GM12878 (cell line): ENCODE data around the gene DLK1. TPM values are rescaled to one million over a fixed set of nuclear protein-coding genes. Genes with fewer than 3 reads are reported as not detected.

Experiments
- ATAC-seq: fragments of 200-7000 bp; cut with Tn5 transposase; 3 replicates; pipeline ENCODE4 v1.9.1; 2020; ENCODE audit warnings: mild to moderate bottlenecking, moderate library complexity
- BruUV-seq: library from RNA; stranded (reverse); fragments of 400-500 nt; replicated peaks from 2 replicates; lab custom pipeline; 2021; lab: Mats Ljungman, UMichigan
- CTCF ChIA-PET: fragments of 300-600 bp; sonication (Branson Sonifier 250); formaldehyde crosslinking; extraction: SDS; loops from one replicate; lab custom pipeline; 2021; ENCODE audit warnings: inconsistent platforms; lab: Yijun Ruan, JAX
- POLR2A ChIA-PET: fragments of 350-600 bp; formaldehyde crosslinking; extraction: SDS; loops from one replicate; lab custom pipeline; 2021; ENCODE audit warnings: inconsistent platforms; lab: Charles Lee
- RAD21 ChIA-PET: fragments of 300-600 bp; sonication (Branson Sonifier 250); formaldehyde crosslinking; loops from one replicate; lab custom pipeline; 2023; ENCODE audit warnings: antibody characterized with exemption; ENCODE audit not compliant: unreplicated experiment; lab: Charles Lee
- SMC1A ChIA-PET: fragments of 300-600 bp; sonication (Branson Sonifier 250); formaldehyde crosslinking; loops from one replicate; lab custom pipeline; 2023; ENCODE audit not compliant: unreplicated experiment, uncharacterized antibody; lab: Charles Lee
- DNase-seq: peaks from one replicate; pipeline ENCODE4 v3.0.0-alpha.2; 2011; ENCODE audit warnings: low read depth, low spot score
- FAIRE-seq: peaks from 3 replicates; lab custom pipeline; 2011; peaks lifted over from hg19 to GRCh38; lab: Jason Lieb, UNC
- H2AFZ ChIP-seq: 2 replicates; pipeline ENCODE4 v1.6.0; 2011; ENCODE audit warnings: low read depth, low read length, control low read depth; ENCODE audit not compliant: control insufficient read depth
- H3K27ac ChIP-seq: 2 replicates; pipeline ENCODE4 v1.5.1; 2011; ENCODE audit warnings: control low read depth; ENCODE audit not compliant: control insufficient read depth, insufficient read depth
- H3K27me3 ChIP-seq, 2 experiments: replicated peaks in 1 of 2; 2 replicates each; pipeline versions ENCODE4 v1.6.0 to v1.6.1; 2011; ENCODE audit warnings: low read length in 1 of 2; ENCODE audit not compliant: control insufficient read depth in 2 of 2, insufficient read depth in 2 of 2
- H3K36me3 ChIP-seq, 2 experiments: 2 replicates each; pipeline ENCODE4 v1.5.1; 2011; ENCODE audit warnings: low read length in 1 of 2; ENCODE audit not compliant: control insufficient read depth in 2 of 2, insufficient read depth in 2 of 2
- H3K4me1 ChIP-seq: 2 replicates; pipeline ENCODE4 v1.6.1; 2011; ENCODE audit warnings: mild to moderate bottlenecking, low read length, moderate library complexity, mixed read lengths; ENCODE audit not compliant: control insufficient read depth, insufficient read depth
- H3K4me2 ChIP-seq: 2 replicates; pipeline ENCODE4 v1.6.0; 2011; ENCODE audit warnings: control low read depth; ENCODE audit not compliant: control insufficient read depth, insufficient read depth
- H3K4me3 ChIP-seq: fragments of 200-600 bp; sonication (generic); 2 replicates; pipeline ENCODE4 v1.5.1; 2016
- H3K79me2 ChIP-seq: 2 replicates; pipeline ENCODE4 v1.6.0; 2011; ENCODE audit warnings: low read length; ENCODE audit not compliant: control insufficient read depth, insufficient read depth
- H3K9ac ChIP-seq: 2 replicates; pipeline ENCODE4 v1.8.0; 2011; ENCODE audit warnings: low read length, control low read depth, mixed read lengths; ENCODE audit not compliant: control insufficient read depth, insufficient read depth
- H3K9me3 ChIP-seq: replicated peaks from 3 replicates; pipeline ENCODE4 v1.5.1; 2011; ENCODE audit warnings: mild to moderate bottlenecking, low read length; ENCODE audit not compliant: control insufficient read depth, insufficient read depth
- H4K20me1 ChIP-seq: 2 replicates; pipeline ENCODE4 v1.6.0; 2011; ENCODE audit not compliant: control insufficient read depth, insufficient read depth
- CBFB ChIP-seq: IDR thresholded peaks from 2 replicates; pipeline ENCODE4 v1.6.1; 2016; ENCODE audit warnings: antibody characterized with exemption, low read depth
- HDAC2 ChIP-seq: fragments of 200-600 bp; sonication (generic); IDR thresholded peaks from 2 replicates; pipeline ENCODE4 v1.6.1; 2017
- RB1 ChIP-seq: fragments of 450-650 bp; formaldehyde crosslinking; IDR thresholded peaks from 2 replicates; pipeline ENCODE4 v1.6.1; 2017; ENCODE audit warnings: mild to moderate bottlenecking, borderline replicate concordance
- TCF12 ChIP-seq: IDR thresholded peaks from 2 replicates; pipeline ENCODE4 v1.6.1; 2011; ENCODE audit warnings: low read depth, mild to moderate bottlenecking, low read length
- ZBED1 ChIP-seq: IDR thresholded peaks from 2 replicates; pipeline ENCODE4 v1.6.1; 2016; ENCODE audit warnings: borderline replicate concordance
- WGBS: methylation state at CpG from one replicate; pipeline ENCODE4 v1.1.6; 2016; ENCODE audit warnings: low lambda C conversion rate; ENCODE audit not compliant: insufficient replicate concordance, insufficient coverage; ENCODE audit errors: missing lambda C conversion rate; 5-methylcytosine and 5-hydroxymethylcytosine counted together
- in situ Hi-C: fragments of 300-500 bp; cut with MboI; formaldehyde crosslinking; loops from 9 replicates; pipeline ENCODE4 v1.14.3; 2018; ENCODE audit warnings: mixed read lengths
- intact Hi-C: fragments of 100-400 bp; cut with micrococcal nuclease; formaldehyde crosslinking; loops from one replicate; pipeline ENCODE4 v1.14.2; 2022; ENCODE audit not compliant: unreplicated experiment
- polyA plus RNA-seq, 11 experiments: library from polyadenylated mRNA; depleted of rRNA in 4 of 11; unstranded in 6 of 11; stranded (reverse) in 5 of 11; fragments of >200 nt; fragmentation: Nextera tagmentation in 4 of 11; fragmentation: Illumina TruSeq in 1 of 11; extraction: Ambion mirVana in 4 of 11; extraction: Trizol in 1 of 11; gene quantifications; 1 replicate in 1 of 11; 2 replicates in 10 of 11; pipeline versions ENCODE4 v1.2.1 to v1.2.3, GENCODE V29; 2011 to 2016; ENCODE audit warnings: inconsistent platforms in 2 of 11, missing spikeins in 2 of 11, low read depth in 1 of 11
- total RNA-seq, 4 experiments: library from RNA; depleted of rRNA in 3 of 4; stranded (reverse); fragments of >200 nt in 3 of 4; fragmentation: Illumina TruSeq in 1 of 4; extraction: Trizol in 1 of 4; gene quantifications; 2 replicates each; pipeline versions ENCODE4 v1.2.1 to v1.2.3, GENCODE V29; 2013 to 2021
- TF ChIP-seq, protein P1 (sequence below), 3 experiments: IDR thresholded peaks in 2 of 3; conservative IDR thresholded peaks in 1 of 3; 2 replicates each; pipeline ENCODE4 v1.5.1; 2011; ENCODE audit warnings: low read depth in 3 of 3, low read length in 3 of 3, mild to moderate bottlenecking in 3 of 3, control low read depth in 2 of 3, moderate library complexity in 2 of 3, inconsistent platforms in 1 of 3, mixed read lengths in 1 of 3; ENCODE audit not compliant: control insufficient read depth in 2 of 3, insufficient read depth in 1 of 3; ENCODE audit errors: extremely low read depth in 1 of 3

The DLK1 gene
- total and polyA plus RNA-seq, 10 of the 15 experiments (the other 5 are each of a cell fraction or from before 2014, with no cell fraction given): 0.87 TPM; not detected in 9

DNA sequence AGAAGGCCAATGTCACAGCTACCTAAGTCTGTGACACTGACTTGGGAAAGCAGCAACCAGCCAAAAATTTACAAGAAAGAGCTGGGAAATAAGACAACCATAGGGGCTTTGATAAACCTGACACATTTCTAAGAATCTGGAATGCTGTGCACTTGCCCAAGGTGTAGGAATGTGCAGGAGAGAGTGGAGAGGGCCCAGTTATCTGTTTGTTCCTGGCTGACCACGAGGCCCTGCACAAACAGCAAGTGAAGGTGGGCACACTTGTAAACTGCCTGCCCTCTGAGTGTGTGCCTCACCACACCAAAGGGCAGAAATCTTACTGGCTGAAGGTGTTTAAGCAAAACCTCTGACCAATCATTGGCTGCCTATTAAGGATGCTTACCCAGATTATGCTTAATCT is 27.3 kb downstream of the DLK1 start:
- Histone ChIP-seq H2AFZ (no peak overlapping the region), H3K4me3 (no peak overlapping the region), H3K4me2 (no peak overlapping the region), H3K9ac (no peak overlapping the region), H3K27ac (no peak overlapping the region), H3K27me3 (0 out of 4 replicates have a peak, but pooled peaks cover 0 to under 1% of the 10 kb centered on the region in 2 experiments), H4K20me1 (no peaks in the 10 kb centered on the region), H3K4me1 (no peaks in the 10 kb centered on the region), H3K9me3 (no peaks in the 10 kb centered on the region), H3K36me3 (no peaks in the 10 kb centered on the region), H3K79me2 (no peaks in the 10 kb centered on the region)
- ChIA-PET SMC1A (no interaction called here), CTCF (no interaction called here), POLR2A (interaction anchor here (0.6 kb wide), 1 partner anchor 1316 kb away, joined by 5 read pairs; no protein-coding TSS in a partner anchor), RAD21 (no interaction called here)
- ATAC-seq (no peak), FAIRE-seq (no peak), DNase-seq (no peak)
- 0% methylated on average over 1 of the region's 1 CpG for WGBS
- intact Hi-C loops: no loop called here
- BruUV-seq: no TSS peak
- TF ChIP-seq ZBED1 (no peak), CBFB (no peak), TCF12 (no peak)
- TF ChIP-seq, protein P1, sequence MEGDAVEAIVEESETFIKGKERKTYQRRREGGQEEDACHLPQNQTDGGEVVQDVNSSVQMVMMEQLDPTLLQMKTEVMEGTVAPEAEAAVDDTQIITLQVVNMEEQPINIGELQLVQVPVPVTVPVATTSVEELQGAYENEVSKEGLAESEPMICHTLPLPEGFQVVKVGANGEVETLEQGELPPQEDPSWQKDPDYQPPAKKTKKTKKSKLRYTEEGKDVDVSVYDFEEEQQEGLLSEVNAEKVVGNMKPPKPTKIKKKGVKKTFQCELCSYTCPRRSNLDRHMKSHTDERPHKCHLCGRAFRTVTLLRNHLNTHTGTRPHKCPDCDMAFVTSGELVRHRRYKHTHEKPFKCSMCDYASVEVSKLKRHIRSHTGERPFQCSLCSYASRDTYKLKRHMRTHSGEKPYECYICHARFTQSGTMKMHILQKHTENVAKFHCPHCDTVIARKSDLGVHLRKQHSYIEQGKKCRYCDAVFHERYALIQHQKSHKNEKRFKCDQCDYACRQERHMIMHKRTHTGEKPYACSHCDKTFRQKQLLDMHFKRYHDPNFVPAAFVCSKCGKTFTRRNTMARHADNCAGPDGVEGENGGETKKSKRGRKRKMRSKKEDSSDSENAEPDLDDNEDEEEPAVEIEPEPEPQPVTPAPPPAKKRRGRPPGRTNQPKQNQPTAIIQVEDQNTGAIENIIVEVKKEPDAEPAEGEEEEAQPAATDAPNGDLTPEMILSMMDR (IDR thresholded peaks at IDR 0.05 in 2 of 3, conservative IDR thresholded peaks at IDR 0.05 in 1 of 3; ENCODE audit: control insufficient read depth in 2 of 3, extremely low read depth in 1 of 3, insufficient read depth in 1 of 3, low read depth in 3 of 3, low read length in 3 of 3): no peak
- in situ Hi-C loops: no loop called here

DNA sequence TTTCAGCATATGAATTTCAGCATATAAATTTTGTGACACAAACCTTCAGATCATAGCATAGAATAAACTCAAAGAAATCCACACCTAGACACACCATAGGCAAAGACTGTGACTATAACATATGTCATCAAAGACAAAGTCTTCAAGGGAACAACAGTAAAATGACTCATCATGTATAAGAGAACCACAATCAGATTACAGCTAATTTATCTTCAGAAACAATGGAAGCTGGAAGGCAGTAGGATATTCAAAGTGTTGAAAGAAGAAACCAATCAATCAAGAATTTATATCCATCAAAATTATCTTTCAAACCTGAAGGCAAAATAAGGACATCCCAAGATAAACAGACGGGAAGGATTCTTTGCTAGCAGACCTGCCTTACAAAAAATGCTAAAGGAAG is 29.0 kb downstream of the DLK1 start:
- ChIA-PET SMC1A (no interaction called here), CTCF (no interaction called here), POLR2A (no interaction called here), RAD21 (no interaction called here)
- no peak for FAIRE-seq
- H3K4me2 ChIP-seq: no peak overlapping the region
- no peak overlapping the region for H3K9ac ChIP-seq
- no peaks in the 10 kb centered on the region for H3K27me3 ChIP-seq
- H3K9me3 ChIP-seq: no peaks in the 10 kb centered on the region
- no peaks in the 10 kb centered on the region for H3K79me2 ChIP-seq
- in situ Hi-C loops (no loop called here), intact Hi-C loops (no loop called here)
- no TSS peak for BruUV-seq
- no peak overlapping the region for H3K27ac ChIP-seq
- TF ChIP-seq HDAC2 (no peak), RB1 (no peak)
- no peak for ATAC-seq
- DNase-seq: no peak
- no peak overlapping the region for H3K4me3 ChIP-seq
- no peak overlapping the region for H2AFZ ChIP-seq
- 0% methylated on average over 1 of the region's 1 CpG for WGBS
- H3K4me1 ChIP-seq: no peaks in the 10 kb centered on the region
- H4K20me1 ChIP-seq: no peaks in the 10 kb centered on the region
- H3K36me3 ChIP-seq: no peaks in the 10 kb centered on the region
